Fibroblast of gingiva (primary cell): ENCODE results near the gene CNOT6L.

Experiments used
- DNase-seq: peaks from one replicate; pipeline ENCODE4 v3.0.0-alpha.2; 2011; ENCODE audit warnings: low read depth

The CNOT6L gene

DNA sequence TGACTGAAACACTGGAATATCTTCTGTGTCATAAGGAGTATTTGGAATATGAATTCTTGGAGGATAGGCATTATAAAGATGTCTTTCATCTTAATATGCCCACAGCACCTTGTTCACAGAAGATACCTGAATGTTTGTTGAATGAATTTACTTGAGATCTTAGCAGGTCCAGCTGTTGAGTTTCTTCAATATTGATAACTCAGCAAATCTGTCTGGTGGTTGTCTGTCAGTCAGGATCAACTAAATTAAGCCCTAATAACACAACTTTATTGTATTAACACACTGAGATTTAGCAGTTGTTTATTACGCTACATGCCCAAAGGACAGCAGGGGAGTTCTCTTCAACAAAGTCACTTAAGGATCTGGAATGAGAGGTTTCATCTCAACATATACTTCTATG lies 106.5 kb downstream of the CNOT6L start:
- no peak for DNase-seq

DNA sequence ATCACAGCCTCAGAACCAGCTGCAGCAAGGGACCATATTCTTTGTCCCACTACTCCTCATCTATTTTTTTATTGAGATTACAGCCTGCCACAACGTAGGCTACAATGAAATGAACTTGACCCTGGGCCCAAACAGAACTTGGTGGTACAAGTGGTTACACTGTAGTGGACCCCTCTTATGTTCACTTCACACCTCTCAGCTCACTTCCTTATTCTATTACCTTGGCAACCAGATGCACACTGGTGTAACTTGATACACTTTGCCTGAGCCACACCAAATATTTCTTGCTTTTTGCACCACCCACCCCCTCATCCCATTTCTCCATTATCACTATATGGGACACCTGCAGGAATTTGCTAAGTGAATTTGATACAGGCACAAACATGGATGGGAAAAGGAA lies 107.7 kb downstream of the CNOT6L start:
- DNase-seq: no peak

DNA sequence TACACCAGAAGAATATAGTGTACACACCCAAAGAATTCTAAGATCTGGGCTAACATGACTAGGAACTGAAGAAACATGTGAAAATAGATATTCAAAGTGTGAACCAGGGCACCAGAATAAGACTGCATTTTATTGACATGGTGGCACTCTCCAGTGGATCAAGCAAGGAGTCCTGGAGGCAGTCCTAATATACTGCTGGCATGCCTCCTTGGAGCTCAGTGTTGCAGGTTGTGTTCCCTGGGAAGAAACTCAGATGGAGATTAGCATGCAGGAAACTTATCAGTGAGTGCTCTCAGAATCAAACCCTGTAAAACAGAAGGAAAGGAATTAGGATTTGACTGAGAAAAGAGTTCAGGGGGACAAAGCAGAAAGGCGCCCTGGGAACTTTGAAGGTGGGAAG lies 108.5 kb downstream of the CNOT6L start:
- no peak for DNase-seq

DNA sequence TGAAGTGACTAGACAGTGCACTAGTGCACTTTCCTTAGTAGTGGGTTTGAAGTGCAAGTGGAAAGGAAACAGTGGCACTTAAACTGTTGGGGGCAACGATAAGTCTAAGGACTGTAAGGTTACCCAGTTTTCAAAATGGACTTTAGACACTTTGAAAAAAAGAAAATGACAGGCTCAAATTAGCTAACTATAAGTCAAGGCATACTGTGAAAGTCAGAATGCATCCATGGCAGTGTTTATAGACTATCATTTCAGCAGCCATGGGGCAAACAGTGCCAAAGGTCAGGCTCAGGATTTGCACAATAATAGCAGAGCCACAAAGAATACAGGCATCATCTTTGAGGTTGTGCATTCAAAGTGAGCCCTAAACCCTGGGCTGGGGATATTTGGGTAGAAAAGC lies 109.1 kb downstream of the CNOT6L start:
- DNase-seq: no peak

DNA sequence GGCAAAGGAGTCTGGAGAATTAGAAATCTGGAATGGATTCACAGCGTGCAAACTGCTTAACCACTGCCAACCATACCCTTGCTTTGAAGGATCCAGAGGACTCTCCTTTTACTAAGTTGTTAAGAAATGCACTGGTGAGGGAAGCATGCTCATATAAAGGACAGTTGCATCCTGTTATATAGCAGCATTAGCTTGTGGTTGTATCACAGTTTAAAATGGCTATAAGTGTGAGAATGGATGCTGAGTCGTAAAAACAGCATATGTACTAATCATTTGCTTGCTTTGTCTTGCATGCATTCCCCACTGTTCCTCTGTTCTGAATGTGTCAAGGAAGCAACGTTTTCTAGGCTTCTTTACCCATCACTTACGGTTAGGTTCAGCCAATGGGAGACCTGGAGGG lies 112.5 kb downstream of the CNOT6L start:
- DNase-seq: no peak

DNA sequence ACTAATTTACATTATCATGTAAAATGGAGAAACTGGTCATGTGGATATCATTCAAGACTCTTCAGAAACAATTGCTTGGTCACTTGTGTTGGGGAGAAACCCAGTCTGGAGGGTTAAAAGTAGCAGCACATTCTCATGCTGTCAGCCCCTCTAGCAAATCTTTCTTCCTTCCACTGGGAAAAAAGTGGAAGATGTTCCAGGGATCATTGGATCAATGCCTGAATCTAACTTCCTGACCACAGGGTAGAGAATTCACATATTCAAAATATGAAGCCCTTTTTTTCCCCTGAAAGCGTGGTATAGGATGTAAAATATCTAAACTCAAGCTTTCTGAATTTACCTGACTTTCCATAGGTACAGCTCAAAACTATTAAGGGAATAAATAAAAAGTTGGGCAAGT lies 115.5 kb downstream of the CNOT6L start:
- DNase-seq: no peak

DNA sequence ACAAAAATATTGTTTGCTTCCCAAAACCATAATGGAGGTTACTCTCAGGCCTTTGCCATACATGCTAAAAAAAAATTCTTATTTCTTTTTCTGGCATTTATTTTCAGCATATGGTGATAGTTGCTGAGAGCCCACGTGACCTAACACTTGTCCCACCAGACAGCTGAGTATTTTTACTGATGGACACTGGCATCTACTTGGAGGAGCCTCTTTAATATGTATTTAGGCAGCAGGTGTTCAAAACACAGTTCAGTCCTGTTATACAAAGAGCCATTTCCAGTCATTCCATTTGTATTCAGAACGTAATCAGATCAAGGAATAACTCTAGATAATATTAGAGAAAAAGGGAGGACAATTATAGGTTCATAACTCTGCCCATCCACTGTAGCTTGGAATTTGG lies 118.0 kb downstream of the CNOT6L start:
- DNase-seq: no peak

DNA sequence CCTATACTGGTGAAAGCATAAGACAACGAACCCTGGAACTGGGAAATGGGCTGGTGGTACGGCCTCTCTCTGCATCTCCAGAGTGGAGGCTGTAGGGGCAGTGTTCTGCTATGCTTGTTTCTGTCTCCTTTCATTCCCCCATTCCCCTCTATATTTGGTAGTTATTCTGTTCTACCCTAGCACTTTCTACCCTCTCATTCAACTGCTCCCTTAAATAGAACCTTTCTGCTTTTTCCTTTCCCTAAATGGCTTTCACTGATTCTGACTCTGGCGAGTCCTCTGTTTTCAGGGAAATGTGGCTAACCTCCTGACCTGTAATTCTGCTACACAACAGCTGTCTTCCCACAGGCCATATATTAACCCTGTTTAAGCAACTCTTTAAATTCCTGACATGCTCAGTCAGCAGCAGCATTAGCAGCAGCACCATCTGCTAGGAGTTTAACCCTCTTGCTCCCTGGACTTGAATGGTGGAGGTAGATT lies 119.4 kb downstream of the CNOT6L start:
- peak; percentile 70 for DNase-seq

DNA sequence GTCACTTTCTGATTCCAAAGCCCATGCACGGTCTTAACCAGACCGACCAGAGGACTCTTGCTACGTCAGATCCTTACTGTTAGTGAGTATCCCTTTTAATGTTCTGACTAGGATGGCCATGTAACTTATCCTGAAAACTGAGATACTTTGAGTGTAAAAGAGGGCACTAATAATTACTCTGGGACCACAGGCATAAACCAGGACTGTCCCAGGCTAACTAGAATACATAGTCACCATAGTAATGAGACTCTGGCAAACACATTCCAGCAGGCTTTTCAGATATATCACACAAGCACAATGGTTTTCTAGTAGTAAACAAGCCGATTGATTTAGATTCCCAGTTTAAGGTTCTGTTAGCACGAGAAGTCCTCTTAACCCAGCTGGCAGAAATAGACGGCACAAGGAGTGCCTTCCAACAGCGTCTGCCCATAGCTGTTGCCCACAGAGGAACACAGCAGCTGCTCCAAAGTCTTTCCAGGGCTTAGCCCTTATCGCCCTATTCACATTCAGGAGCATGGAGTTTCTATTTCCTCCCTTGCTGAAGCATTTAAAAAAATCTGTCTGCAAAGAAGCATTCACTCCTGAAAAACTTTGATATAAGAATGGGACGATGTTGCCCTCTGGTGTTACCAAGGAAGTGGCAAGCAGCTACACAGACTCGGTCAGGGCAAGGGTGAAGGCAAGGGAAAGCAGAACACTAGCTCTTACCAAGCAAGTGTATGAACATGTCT lies 121.1 kb downstream of the CNOT6L start:
- peak; percentile 65 for DNase-seq

DNA sequence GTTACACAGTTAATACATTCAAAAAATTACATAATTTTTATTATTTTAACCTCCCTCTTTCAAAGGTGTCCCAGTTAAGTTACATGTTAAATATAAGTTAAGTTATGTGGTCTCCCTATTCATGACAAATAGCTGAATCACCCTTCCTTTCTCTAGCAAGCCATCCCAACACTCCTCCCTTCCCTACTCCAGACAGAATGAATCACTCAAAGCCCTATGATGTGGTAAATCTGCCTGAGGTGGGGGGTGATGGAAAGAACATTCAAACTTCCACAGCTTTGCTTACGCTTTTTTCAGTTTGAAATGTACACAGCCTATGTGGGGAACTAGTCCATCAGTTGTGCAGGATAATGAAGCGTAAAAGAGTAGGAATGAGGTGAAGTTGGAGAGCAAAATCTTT lies 123.4 kb downstream of the CNOT6L start:
- peak; percentile 69 for DNase-seq

DNA sequence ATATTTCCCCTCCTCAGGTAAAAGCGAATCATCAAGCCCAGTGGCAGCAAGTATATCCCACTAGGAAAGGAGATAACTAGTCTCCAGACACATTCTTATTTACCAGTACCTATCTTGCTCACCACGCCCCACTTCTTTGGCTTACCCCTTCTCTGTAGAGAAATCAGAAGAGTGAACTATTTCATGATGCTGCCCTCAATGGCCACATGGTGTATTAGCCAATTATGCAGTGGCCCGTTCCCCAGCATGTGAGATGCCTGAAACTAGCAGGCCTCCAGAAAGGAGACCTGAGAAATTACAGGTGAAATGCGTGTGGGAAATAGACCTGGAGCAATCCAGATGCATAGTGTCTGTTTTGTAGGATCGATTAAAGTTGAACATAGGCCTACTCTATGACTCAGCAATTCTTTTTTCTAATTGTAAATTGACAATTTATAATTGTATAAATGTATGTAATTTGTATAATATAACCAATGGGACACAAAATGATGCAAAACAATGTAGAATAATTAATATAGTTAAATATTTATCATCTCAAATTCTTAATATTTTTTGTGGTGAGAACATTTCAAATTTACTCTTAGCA lies 126.2 kb downstream of the CNOT6L start:
- no peak for DNase-seq

DNA sequence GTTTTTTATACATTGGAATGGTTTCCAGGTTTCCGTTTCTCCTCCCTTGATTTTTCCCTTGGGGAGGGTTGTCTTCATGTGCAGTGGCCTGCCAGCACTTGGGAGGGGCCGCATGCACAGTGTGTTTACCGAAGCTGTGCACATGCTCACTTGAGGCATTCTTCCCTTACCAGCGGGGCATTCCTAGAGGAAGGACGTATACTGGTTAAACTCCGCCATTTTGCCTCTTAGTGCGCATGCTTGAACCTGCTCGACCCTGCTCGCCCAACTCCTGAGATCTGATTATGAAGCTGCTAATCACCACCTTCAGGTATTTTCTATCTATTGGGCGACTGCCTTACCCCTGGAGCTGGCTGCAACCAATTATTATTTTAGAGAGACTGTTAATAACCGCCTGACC lies 137.4 kb downstream of the CNOT6L start:
- DNase-seq: no peak

DNA sequence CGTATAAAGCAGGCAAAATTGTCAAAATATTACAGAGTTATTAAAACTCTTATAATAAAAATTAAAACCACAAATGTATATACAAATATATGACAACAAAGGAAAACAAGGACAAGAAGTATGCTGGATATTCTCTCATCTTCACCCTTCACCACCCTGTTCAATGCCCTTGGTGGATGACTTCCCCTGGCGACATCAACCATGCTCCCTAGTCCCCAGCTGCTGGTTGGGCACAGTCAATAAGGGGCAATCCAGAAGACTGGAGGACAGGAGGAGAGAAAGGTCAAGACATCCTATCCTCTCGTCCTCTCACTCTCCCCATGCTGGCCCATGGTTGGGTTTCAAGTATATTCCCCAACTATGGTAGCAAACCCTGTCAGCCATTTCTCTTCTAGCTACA lies 142.3 kb downstream of the CNOT6L start:
- DNase-seq: no peak

DNA sequence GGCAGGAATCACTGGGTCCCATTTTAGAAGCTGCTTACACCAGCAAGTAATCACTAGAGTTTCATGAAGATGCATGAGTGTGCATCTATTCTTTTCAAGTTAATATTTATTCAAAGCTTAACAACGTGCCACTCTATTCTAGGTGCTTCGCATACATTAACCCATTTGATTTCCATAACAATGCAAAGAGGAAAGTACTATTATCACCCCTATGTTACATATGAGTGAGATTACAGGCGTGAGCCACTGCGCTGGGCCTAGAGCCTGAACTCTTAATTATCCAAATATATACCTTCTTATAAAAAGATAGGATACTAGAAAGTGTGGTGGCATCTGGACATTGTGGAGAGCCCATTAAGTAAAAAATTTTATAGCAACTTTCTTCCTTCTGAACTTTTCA lies 148.1 kb downstream of the CNOT6L start:
- no peak for DNase-seq

DNA sequence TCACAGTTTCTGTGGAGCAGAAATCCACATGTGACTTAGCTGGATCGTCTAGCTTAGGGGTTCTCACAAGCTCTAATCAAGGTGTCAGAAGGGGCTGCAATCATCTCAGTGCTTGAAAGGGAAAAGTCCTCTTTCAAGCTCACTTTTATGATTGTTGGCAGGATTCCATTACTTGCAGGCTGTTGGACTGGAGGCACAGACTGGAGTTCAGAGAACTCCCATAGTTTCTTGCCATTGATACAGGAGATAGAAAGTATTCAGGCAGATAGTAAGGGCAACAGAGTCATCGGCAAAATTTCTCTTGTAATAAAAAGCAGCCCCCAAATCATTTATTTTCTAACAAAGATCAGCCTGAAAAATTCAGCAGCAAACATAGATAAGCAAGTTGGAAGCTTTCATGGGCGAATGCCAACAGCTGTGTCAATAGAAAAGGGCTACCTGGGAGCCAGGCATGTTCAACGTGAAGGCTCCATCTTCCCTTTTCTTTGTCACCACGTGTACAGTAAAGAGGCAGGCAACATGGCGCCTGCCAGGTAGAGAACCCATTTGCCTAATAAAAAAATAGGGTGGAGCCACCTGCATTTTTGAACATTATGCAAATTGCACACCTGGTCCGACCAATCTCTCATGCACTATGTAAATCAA lies 149.1 kb downstream of the CNOT6L start:
- no peak for DNase-seq

DNA sequence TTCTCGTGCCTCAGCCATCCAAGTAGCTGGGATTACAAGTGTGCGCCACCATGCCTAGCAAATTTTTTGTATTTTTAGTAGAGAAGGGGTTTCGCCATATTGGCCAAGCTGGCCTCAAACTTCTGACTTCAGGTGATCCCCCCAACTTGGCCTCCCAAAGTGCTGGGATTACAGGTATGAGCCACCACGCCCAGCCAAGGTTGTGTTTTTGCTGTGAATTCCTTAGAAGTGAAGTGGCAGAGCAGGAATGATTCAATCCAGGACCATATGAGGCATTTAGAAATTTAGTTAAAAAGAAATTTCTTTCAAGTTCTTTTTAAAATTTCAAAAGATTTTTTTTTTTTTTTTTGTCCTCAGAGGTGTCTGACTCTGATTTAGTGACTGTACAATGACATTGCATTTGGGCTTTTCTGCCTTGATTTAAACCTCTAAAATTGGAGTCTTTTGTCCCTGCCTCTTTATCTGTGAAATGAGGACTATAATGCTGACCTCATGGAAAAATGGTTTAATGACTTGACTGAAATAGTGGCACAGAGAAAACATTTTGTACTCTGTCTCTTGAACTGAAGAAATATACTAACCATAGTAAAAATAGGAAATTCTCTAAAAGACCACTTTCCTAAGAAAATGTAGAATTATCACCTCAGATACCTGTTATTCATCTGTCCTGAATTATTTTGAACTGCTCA lies 153.6 kb downstream of the CNOT6L start:
- DNase-seq: no peak
